ENCODE data around the gene IL2RA. TPM values are rescaled to one million over a fixed set of nuclear protein-coding genes. Genes with fewer than 3 reads are reported as not detected.

IL2RA gene
- total RNA-seq, 1 donor from 2014 or later, result 459 TPM

- intact Hi-C loops (cut with micrococcal nuclease), result no loop called here
These were observed 69.8 kb downstream of the IL2RA start for GRCh38 chr10:5992398-5992797.

- intact Hi-C loops (cut with micrococcal nuclease), result no loop called here
These were observed 70.5 kb downstream of the IL2RA start for GRCh38 chr10:5991708-5992107.

- intact Hi-C loops (cut with micrococcal nuclease), result no loop called here
These were observed 72.4 kb downstream of the IL2RA start for GRCh38 chr10:5989756-5990155.

DNA sequence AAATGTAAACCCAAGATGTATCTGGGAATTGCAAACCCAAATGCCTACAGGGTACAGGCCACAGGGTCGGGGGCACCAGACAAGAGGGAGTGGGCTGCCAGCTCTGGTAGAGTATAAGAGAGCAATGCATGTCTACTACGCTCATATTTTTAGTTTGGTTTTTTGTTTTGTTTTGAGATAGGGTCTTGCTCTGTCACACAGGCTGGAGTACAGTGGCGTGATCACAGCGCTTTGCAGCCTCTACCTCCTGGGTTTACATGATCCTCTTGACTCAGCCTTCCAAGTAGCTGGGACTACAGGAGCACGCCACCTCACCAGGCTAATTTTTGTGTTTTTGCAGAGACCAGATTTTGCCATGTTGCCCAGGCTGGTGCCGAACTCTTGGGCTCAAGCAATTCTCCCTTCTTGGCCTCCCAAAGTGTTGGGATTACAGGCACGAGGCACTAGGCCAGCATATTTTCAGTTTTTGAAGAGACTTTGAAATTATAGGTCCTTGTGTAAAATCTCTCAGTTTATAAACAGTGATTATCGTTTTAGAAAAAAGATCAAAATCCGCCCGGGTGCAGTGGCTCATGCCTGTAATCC lies 73.7 kb downstream of the IL2RA start:
- intact Hi-C loops (cut with micrococcal nuclease), result no loop called here

DNA sequence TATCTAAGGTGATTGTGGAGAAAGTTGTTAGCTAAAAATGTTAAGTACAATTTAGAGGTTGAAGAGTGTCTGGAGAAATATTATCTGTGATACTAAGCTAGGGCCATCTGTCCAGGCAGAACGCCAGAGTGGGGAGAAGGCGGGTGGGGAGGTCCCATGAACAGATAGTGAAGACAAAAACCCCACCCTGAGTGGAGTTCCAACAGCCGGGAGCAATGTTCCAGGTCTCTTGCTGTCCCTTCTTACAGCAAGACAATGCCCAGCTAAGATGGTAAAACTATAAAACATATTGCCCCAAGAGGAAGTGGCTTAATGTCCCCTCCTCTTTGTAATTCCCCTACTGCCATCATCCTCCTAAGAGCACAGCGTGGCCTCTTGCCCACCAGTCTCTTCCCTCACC lies 74.4 kb downstream of the IL2RA start:
- intact Hi-C loops (cut with micrococcal nuclease), result no loop called here

DNA sequence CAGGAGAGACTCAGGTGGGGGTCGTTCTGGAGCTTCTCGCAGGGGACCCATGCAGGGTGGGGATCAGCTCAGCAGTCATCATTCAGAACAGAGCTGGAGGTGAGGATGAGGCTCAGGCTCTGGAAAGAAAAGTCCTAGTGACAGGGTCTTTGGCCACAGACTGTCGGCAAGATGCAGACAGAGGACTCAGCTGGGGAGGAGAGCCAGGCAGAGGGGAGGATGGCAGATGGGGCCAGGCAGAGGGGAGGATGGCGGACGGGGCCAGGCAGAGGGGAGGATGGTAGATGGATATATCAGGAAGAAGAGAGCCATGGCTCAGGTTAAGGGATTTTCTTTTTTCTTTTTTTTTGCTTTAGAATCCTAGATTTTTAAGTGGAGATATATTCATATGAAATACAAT lies 77.1 kb downstream of the IL2RA start:
- intact Hi-C loops (cut with micrococcal nuclease), result no loop called here

DNA sequence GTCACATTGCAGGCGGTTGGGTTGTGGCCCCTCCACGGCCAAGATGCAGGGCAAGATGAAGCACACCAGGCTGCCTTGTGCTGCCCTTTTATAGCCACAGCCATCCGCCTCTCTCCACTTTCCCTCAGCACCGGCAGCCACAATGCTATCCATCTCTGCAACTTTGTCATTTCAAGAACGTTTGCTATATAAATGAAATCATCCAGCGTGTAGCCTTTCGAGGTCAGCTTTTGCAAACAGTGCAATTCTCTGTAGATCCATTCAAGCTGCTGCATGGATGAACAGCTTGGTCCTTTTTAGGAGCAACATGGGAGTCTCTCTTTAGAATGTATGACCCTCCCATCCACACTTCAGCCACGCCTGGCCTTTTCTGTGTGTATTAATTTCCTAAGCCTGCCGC lies 78.4 kb downstream of the IL2RA start:
- intact Hi-C loops (cut with micrococcal nuclease), result no loop called here

GRCh38 chr10:5981529-5981928 lies 80.6 kb downstream of the IL2RA start:
- intact Hi-C loops (cut with micrococcal nuclease), result no loop called here

DNA sequence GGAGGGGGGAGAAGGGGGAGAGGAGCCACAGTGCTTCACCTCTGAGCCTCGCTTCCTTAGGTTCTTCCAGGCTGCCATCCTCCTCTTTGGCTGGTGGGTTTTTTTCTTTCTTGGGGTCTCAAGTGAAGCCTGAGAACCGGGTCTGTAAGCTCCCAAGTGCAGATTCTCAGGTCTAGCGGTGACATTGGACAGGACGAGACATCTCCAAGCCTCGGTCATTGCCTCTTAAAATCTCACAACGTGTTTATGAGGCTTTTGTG lies 84.0 kb downstream of the IL2RA start:
- intact Hi-C loops (cut with micrococcal nuclease), result loop anchor here (5.0 to 10.0 kb wide), 4 partner anchors 266 to 683 kb away; partner anchors contain the start of gene PRKCQ

DNA sequence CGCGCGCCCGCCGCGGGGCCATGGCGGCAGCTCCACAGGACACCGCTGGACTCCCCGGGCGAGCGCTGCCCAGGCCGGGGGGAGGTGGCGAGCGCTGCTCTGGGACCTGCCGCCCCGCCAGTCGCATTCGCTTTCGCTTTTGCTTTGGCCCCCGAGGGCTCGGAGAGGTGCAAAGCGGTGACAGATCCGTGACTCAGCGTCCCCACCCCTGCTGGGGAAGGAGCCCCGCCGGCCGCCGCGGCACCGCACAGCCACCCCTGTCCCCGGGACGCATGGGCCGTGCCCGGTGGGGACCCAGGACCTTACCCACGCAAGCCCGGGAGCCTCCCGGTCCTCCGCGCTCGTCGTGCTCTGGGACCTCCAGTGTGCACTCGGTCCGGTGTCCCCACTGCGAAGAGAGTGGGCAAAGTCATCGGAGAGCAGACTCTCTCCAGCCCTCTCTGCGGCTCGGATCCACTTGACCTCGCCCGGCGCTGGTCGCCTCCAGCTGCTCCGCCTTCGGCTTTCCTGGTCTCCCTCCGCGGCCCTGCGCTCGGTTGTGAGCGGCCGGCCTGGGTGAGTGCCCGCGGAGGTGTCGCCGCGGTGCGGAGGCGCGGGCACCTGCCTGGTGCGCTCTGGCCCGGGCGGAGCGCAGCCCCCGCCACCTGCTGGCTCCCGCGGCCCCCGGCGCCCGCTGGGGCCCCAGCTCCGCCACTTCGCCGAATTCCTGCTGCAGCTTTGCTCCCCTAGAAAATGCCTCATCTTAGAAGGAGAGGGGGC lies 84.5 kb downstream of the IL2RA start, which contains the start of gene IL15RA:
Gene IL15RA, minus strand, starts transcription at position 73 of the 759 bp plus-strand sequence. Its CDS starts 51 bp downstream, at position 22.
- intact Hi-C loops (cut with micrococcal nuclease), result loop anchor here (1.0 to 10.0 kb wide), 8 partner anchors 61 to 683 kb away; partner anchors contain the start of genes IL2RA, PRKCQ and TASOR2

- intact Hi-C loops (cut with micrococcal nuclease), result loop anchor here (1.0 to 10.0 kb wide), 15 partner anchors 38 to 682 kb away; partner anchors contain the start of genes FBH1, GDI2, IL2RA and PRKCQ
These were observed 85.4 kb downstream of the IL2RA start for GRCh38 chr10:5976512-5977470.

DNA sequence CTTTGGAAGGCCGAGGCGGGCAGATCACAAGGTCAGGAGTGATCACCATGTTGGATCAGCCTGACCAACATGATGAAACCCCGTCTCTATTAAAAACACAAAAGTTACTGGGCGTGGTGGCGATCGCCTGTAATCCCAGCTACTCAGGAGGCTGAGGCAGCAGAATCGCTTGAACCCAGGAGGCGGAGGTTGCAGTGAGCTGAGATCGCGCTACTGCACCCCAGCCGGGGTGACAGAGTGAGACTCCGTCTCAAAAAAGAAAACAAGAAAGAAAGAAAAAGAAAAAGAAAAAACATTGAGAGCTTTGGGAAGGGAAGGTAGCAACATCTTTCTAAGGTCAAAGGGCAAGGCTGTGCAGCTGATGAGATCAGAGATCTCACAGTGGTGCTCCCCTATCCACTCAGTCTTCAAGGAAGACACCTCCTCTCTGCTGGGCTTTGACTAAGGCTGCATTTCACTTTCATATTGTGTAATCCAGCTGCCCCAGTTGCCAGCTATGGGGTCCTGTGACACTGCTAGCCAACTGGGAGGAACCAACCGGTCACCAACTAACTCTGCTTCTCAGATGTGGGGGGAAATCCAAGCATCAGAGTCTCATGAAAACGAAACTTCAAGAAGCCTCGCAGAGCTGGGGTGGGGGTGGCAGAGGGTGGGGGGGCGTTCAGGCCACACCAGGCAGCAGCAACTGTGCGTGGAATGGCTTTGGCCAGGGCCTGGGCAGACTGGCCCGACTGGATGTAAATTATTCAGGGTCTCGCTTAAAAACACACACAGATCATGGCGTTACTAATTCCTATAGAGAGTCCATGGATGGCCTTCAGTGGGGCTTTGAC lies 86.3 kb downstream of the IL2RA start:
- intact Hi-C loops (cut with micrococcal nuclease), result loop anchor here (1.0 to 10.0 kb wide), 13 partner anchors 38 to 681 kb away; partner anchors contain the start of genes FBH1, GDI2 and PRKCQ

- intact Hi-C loops (cut with micrococcal nuclease), result loop anchor here (10.0 kb wide), 3 partner anchors 528 to 678 kb away; partner anchors contain the start of gene PRKCQ
These were observed 89.1 kb downstream of the IL2RA start for GRCh38 chr10:5973069-5973468.

DNA sequence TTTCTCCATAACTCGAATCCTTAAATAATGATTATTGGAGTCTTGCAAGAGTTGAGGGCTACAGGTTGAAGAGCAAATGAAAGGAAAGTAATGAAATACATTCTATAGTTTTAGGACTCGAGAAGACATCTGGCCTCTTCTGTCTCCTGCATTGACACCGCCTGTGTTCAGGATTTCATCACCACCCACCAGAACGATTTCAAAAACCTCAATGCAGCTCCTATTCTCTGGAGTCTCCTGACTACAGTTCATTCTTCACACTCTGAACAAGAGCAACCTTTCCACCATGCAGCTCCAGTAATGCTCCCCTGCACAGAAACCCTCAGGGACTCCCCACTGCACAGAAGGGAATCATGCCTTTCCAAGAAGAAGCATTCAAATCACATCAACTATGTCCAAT lies 90.3 kb downstream of the IL2RA start:
- intact Hi-C loops (cut with micrococcal nuclease), result loop anchor here (10.0 kb wide), 3 partner anchors 527 to 677 kb away; partner anchors contain the start of gene PRKCQ

DNA sequence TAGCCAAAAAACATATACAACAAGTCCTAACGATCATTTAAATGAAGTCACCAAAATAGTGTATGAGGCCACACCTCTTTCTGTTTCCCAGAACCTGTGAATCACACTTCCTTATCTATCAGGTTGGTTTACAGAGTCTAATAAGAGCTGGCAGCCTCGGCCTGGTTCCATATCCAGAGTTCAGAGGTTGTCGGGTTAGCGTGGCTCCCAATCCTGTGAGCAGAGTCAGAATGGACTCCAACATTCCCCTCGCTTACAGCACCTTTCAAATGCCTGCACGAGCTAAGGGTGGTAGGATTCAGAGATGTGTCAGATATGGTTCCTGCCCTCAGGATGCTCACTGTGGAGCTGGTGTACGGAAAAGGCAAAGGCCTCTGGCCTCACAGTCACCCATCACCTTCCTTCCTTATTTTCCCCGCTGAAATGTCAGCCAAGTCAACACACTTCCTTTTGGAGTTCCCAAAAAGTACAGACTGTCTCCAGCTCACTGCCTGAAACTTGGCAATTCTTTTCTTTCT lies 90.8 kb downstream of the IL2RA start:
- intact Hi-C loops (cut with micrococcal nuclease), result loop anchor here (10.0 kb wide), 3 partner anchors 527 to 677 kb away; partner anchors contain the start of gene PRKCQ

DNA sequence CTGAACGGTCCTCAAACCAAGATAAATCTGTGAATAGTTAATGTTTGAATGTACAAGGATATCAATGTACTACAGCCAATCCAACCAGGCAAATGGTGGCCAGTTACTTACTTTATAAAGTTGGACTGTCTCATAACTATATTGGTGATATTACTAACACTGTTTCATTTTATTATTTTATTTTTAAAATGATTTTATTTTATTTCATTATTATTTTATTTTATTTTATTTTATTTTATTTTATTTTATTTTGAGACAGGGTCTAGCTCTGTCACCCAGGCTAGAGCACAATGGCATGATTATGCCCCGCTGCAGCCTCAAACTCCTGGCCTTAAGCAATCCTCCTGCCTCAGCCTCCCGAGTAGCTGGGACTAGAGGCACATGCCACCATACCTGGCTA lies 91.6 kb downstream of the IL2RA start:
- intact Hi-C loops (cut with micrococcal nuclease), result loop anchor here (10.0 kb wide), 3 partner anchors 526 to 676 kb away; partner anchors contain the start of gene PRKCQ

DNA sequence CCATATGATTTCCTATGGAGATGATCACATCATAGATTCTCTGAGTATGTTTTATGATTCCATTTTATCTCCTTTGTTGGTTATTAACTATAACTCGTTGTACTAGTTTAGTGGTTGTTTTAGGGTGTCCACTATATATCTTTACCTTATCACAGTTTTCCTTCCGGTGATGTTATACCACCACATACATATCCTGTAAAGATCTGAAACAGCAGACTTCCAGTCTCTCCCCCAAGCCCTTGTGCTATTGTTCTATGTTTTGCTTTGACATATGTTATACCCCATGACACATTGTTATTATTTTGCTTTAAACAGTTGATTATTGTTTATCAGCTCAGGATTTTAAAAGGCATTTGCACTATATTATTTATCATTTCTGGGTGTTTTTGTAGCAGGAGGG lies 92.1 kb downstream of the IL2RA start:
- intact Hi-C loops (cut with micrococcal nuclease), result loop anchor here (10.0 kb wide), 3 partner anchors 525 to 675 kb away; partner anchors contain the start of gene PRKCQ

GRCh38 chr10:5968681-5969453 lies 93.3 kb downstream of the IL2RA start:
- intact Hi-C loops (cut with micrococcal nuclease), result no loop called here

DNA sequence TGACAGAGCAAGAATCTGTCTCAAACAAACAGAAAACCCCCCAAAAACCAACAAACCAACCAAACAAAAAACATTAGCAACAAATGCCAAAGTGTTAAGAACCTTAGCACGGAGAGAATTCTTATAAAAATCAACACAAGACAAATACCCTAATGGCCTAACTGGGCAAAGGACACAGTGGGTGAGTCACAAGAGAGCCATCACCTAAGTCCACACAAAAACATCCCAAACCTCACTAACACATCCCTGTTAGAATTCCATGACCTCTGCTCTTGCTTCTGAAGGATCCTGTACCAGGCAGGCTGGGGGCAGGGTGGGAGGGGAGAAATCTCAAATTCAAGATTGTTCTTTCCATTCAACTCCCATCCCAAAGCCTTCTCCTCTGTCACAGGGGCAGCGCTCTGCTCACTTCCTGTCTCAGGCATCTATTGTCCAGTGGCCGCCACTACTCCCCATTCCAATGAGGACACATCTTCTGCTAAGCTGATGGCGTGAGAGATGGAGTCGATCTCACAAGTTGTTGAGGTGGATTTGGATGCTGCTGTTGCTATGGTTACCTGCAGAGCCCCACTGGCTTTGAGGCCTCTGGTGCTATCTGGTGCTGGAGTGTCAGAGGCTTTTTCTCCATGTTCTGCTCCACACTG lies 94.0 kb downstream of the IL2RA start:
- intact Hi-C loops (cut with micrococcal nuclease), result no loop called here

All from T-helper 1 cell treated with Interleukin-12 subunit alpha and Interleukin-12 subunit beta and Interleukin-4 antibody, amounts not matched to agents 30 ng/mL and 1 ng/mL, for 36 hours (primary cell).